GM12892 (cell line): ENCODE results near the gene PHLPP2.

Experiments used
- POLR2A ChIP-seq: IDR thresholded peaks from 2 replicates; pipeline ENCODE4 v1.6.1; 2011; ENCODE audit warnings: low read depth, low read length, control low read depth
- POLR2AphosphoS5 ChIP-seq: IDR thresholded peaks from 2 replicates; pipeline ENCODE4 v1.6.1; 2011; ENCODE audit warnings: low read depth, low read length, control low read depth
- TAF1 ChIP-seq: IDR thresholded peaks from 2 replicates; pipeline ENCODE4 v1.6.1; 2011; ENCODE audit warnings: low read depth, mild to moderate bottlenecking, control low read depth, low read length, borderline replicate concordance

DNA sequence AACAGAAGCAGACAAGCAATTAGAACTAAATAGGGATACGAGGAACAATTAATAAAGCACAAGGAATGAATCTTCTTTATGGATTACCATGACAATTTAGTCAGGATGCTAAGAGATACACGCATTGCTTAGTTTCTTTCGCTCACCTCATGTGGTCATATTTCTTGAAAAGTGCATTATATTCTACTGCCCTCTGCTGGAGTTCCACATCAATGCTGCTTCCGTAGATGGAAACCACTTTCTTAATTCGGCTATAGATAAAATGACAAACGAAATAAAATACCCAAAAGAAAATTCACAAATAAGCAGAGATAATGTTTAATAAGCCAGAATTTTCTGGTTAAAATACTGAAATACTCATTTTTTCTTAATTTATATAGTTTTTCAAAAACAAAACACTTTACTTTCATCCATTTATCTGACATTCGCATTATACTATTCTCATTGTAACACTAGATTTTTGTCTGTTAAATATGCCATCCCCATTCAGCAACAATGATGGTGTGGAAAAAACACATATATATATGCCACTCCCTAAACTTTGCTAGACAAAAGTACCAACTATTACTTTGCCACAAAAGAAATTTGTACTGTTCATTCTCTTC is 22.0 kb upstream of the PHLPP2 start:
- TF ChIP-seq POLR2AphosphoS5 (no peak), POLR2A (no peak), TAF1 (no peak)
